ENCODE measurements around the gene FNTB.

The FNTB gene

DNA sequence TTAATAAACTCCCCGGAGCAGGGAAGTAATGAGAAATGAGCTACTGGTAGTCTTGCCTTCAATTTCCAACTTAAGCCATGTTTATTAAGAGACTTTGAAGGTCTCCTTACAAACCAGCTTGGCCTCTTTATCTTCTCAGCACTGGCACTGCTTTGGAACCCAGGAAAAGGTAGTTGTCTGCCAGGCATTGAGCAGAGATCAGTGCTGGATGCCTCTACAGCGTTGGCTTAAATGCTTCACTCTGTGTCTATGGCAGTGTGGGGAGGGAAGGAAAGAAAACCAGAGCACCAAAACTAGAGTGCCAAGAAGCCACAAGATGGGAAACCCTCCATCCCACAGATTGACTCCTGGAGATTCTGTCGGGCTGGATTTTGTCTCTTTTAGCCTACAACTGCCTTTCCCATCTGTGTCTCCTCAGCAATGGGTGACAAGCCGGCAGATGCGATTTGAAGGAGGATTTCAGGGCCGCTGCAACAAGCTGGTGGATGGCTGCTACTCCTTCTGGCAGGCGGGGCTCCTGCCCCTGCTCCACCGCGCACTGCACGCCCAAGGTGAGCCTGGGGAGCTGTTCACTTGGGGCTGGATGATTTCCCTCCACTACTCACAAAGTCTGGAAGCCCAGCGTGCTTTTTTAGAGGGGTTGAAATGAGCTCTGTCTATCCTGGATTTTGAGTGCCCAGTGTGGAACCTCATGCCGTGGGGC lies 57.3 kb downstream of the FNTB start:
- in situ Hi-C loops (cut with HindIII; ENCODE audit: low sequenced_read_pairs), result loop anchor here (10.0 kb wide), 1 partner anchor 89 kb away; no protein-coding TSS in a partner anchor

DNA sequence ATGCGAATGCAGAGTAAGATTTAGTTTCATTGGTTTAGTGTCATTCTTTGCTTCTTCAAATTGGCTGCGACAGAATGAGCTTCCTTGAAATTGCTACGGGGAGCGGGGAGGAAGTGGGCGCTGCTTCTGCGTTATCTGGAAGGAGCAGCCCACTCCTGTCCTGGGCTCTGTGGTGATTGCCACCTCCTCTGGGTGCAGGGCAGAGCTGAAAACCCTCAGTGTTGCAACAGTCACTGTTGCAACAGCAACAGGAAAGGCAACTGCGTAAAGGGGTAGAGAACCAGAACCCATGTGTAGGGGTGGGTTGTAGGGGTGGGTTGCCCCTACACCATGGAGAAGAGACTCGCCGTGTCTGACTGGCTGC lies 57.9 kb downstream of the FNTB start:
- in situ Hi-C loops (cut with HindIII; ENCODE audit: low sequenced_read_pairs), result loop anchor here (10.0 kb wide), 1 partner anchor 90 kb away; no protein-coding TSS in a partner anchor

- in situ Hi-C loops (cut with HindIII; ENCODE audit: low sequenced_read_pairs), result loop anchor here (10.0 kb wide), 1 partner anchor 90 kb away; no protein-coding TSS in a partner anchor
These were observed 58.3 kb downstream of the FNTB start for GRCh38 chr14:65045006-65045405.

DNA sequence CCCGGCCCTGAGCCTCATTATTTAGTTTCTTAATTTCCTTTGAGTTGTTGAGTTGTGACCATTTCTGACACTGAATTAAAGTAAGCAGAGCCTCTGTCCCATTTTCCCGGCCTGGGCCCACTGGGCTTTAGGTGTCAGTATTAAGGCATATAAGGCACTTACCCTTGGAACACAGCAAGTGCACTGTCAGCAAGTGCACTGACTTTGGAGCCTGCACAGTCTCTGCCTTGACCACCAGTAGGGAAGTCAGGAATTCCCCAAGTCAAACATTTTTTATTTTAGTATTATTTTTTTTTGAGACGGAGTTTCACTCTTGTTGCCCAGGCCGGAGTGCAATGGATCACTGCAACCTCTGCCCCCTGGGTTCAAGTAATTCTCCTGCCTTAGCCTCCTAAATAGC lies 59.0 kb downstream of the FNTB start:
- in situ Hi-C loops (cut with HindIII; ENCODE audit: low sequenced_read_pairs), result loop anchor here (10.0 kb wide), 1 partner anchor 91 kb away; no protein-coding TSS in a partner anchor

- in situ Hi-C loops (cut with HindIII; ENCODE audit: low sequenced_read_pairs), result no loop called here
These were observed 66.1 kb downstream of the FNTB start for GRCh38 chr14:65052832-65053231.

GRCh38 chr14:65053466-65053865 lies 66.8 kb downstream of the FNTB start:
- in situ Hi-C loops (cut with HindIII; ENCODE audit: low sequenced_read_pairs), result no loop called here

DNA sequence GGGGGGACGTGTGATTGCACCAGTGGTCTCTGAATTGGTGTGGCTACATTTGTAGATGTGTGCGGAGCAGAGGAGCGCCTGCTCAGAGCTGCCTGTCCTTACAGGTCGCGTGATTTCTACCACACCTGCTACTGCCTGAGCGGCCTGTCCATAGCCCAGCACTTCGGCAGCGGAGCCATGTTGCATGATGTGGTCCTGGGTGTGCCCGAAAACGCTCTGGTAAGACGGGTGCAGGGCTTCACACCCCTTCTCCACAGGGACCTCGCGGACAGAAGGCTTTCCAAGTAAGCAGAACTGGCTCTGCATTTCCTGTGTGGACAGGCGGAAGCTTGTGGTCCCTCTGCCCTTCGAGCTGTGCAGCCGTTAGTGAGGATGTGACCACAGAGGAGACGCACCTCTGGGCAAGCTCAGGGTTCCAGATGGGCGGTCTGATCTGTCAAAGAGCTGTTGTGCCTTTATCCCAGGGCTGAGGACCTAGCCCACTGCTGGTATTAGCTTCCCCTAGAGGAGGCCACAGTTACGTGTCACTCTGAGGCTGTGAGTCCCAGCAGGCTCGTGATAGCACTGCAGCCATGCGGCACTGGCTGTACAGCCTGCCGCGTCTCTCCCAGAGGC lies 67.9 kb downstream of the FNTB start:
- in situ Hi-C loops (cut with HindIII; ENCODE audit: low sequenced_read_pairs), result no loop called here

DNA sequence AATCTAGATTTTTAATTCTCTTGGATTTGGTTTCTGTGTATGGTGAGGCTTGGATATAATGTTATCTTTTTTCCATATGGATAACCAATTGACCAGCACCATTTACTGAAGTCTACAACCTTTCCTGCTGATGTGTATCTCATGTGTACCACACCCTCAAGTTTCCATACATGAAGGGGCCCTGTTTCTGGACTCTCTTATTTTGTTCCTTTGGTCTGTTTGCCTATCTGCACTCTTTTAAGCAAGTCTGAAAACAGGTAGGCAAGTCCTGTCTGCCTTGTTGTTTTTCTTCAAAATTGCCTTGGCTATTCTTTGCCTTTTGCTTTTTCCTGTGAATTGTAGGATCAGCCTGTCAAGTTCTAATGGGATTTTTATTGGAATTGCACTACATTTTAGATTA lies 71.0 kb downstream of the FNTB start:
- in situ Hi-C loops (cut with HindIII; ENCODE audit: low sequenced_read_pairs), result no loop called here

DNA sequence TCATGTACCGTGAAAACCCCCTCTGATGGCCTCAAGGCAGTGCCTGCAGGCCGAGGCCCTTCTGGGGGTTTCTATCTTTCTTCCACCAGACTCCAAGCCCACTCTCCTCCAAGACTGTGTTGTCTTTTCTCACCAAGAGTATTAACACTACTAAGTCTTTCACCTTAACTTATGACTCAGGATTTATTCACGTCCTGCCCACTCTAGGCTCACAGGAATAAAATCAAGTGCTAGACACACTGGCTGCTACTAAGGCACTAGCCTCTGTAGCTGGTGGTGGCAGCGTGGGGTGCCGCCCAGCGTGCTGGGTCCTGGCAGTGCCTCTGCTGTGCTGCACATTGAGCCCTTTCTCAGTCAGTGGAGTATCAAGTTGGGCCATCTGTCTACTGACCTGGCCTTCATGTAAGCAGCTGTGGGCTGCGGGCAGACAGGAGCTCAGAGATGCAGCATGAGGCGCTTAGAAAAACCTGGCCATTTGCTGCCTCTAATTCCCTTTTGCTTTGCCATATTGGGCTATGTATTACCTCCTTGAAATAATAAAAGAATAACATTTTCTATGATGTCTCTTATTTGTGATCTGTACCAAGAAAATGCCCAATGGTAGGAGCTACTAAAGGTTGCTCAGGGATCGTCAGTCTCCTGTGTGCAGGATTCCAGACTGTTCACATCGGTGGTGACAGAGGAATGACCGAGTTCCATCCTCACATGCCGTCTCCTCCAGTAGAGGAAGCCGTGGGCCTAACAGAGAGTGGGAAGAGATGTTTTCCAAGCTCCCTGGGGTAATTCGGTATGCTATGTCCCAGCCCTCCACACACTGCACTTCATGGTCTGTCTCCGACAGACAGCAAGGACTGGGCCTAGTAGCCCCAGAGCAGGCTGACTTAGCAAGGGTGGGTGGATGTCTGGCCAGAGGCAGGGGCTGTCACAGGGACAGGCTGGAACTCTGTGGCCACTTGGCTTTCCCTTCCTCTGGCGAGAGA lies 75.7 kb downstream of the FNTB start:
- in situ Hi-C loops (cut with HindIII; ENCODE audit: low sequenced_read_pairs), result no loop called here

DNA sequence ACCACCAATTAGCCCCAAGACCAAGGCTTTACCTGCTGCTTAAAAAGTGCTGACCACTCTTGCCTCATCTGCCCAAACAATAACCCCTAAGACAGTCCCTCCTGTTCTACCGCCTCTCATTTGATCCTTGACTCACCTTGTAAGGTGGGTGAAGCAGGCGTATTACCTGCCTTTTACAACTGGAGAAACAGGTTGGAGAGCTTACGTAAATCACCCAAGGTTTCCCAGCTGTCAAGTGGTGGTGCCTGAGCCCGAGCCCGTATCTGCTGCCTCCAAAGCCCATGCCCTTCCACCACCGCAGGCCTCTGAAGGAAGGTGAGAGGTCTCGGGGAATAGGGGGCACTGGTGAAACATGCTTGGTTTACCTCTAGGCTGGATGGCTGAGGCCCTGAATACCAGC lies 79.0 kb downstream of the FNTB start:
- in situ Hi-C loops (cut with HindIII; ENCODE audit: low sequenced_read_pairs), result no loop called here

DNA sequence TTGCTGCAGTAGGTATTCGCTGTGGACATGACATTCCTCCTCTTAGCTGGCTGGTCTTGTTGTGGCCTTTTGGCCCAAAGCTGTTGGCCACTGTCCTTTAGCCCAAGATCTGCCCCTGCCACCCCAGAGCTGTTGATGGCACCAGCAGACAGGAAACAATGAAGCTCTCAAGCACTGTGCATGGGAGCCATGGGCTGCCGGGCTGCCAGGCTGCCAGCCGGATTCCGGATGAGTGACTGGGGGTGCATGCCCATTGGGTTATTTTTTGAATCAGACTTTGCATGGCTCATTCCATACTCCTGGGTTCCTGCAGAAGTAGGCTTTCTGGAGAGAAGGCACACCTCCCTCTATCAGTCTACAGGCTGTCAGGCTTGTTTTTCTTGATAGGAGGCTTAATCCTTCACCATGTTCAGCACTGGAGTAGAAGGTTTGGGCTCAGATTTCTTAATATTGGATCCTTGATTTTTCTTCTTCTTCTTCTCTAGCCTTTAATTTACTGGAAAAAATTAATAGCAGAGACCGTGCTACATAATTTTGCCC lies 83.2 kb downstream of the FNTB start:
- in situ Hi-C loops (cut with HindIII; ENCODE audit: low sequenced_read_pairs), result no loop called here

DNA sequence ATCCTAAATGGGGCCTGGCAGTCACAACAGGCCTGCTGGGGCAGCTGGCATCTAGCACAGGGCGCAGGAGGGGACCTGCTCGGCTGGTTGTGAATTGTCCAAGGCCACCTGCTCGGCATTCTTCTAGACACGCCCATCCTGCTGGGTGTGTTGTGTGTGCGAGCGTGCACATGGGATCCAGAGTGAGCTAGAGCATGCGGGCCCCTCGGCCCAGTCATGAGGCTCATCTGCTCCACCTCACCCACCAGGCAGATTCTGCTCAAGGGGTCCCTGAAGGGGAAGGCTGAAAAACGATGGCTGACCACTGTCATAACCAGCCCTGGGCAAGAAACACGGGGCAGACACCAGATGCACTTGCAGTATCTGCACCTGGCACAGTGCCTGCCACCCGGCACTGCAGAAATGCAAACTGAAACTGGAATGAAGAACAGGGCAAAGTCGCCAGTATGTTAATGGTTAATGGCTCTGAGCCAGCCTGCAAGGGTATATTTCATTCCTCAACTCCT lies 83.8 kb downstream of the FNTB start:
- in situ Hi-C loops (cut with HindIII; ENCODE audit: low sequenced_read_pairs), result no loop called here

- in situ Hi-C loops (cut with HindIII; ENCODE audit: low sequenced_read_pairs), result no loop called here
These were observed 84.8 kb downstream of the FNTB start for GRCh38 chr14:65071544-65071943.

GRCh38 chr14:65072256-65072655 lies 85.6 kb downstream of the FNTB start:
- in situ Hi-C loops (cut with HindIII; ENCODE audit: low sequenced_read_pairs), result no loop called here

- in situ Hi-C loops (cut with HindIII; ENCODE audit: low sequenced_read_pairs), result no loop called here
These were observed 86.2 kb downstream of the FNTB start for GRCh38 chr14:65072937-65073336.

DNA sequence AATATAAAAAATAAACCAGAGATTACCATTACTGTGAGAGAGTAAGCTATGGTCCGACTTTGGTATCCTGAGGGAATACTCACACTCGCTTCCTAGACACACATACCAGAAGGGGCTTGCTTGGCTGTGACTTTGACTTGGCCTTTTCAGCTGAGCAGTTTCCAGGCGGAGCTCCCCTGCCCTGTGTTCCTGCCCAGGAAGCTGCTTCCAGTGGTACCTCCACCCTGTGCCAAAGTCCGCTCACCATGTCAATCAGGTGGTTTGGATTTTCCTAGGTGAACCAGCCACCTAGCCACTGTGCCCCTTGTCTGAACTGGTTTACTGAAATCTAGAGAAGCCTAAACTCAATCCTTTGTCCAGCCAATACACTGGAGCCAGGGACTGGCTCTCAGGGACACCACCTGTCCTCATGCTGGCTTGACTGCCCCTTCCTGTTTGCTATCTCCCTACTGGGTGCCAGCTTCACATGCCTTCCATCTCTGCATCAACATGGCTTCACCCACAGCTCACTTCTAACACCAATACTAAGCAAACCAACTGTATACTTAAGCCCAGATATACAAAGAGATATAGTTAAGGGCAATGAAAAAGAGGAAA lies 87.0 kb downstream of the FNTB start:
- in situ Hi-C loops (cut with HindIII; ENCODE audit: low sequenced_read_pairs), result no loop called here

- in situ Hi-C loops (cut with HindIII; ENCODE audit: low sequenced_read_pairs), result no loop called here
These were observed 87.9 kb downstream of the FNTB start for GRCh38 chr14:65074449-65075150.

GRCh38 chr14:65075628-65076325 lies 89.1 kb downstream of the FNTB start:
- in situ Hi-C loops (cut with HindIII; ENCODE audit: low sequenced_read_pairs), result no loop called here

- in situ Hi-C loops (cut with HindIII; ENCODE audit: low sequenced_read_pairs), result no loop called here
These were observed 90.6 kb downstream of the FNTB start for GRCh38 chr14:65077318-65077717.

Data from endothelial cell of hepatic sinusoid (primary cell).